ENCODE measurements around the gene SETD2. TPM values are rescaled to one million over a fixed set of nuclear protein-coding genes. Genes with fewer than 3 reads are reported as not detected.
A peak's percentile ranks its signal among the peaks of the same experiment; 100 is the strongest.

SETD2 gene
- polyA plus RNA-seq, 1 experiment, result 30.8 TPM

DNA sequence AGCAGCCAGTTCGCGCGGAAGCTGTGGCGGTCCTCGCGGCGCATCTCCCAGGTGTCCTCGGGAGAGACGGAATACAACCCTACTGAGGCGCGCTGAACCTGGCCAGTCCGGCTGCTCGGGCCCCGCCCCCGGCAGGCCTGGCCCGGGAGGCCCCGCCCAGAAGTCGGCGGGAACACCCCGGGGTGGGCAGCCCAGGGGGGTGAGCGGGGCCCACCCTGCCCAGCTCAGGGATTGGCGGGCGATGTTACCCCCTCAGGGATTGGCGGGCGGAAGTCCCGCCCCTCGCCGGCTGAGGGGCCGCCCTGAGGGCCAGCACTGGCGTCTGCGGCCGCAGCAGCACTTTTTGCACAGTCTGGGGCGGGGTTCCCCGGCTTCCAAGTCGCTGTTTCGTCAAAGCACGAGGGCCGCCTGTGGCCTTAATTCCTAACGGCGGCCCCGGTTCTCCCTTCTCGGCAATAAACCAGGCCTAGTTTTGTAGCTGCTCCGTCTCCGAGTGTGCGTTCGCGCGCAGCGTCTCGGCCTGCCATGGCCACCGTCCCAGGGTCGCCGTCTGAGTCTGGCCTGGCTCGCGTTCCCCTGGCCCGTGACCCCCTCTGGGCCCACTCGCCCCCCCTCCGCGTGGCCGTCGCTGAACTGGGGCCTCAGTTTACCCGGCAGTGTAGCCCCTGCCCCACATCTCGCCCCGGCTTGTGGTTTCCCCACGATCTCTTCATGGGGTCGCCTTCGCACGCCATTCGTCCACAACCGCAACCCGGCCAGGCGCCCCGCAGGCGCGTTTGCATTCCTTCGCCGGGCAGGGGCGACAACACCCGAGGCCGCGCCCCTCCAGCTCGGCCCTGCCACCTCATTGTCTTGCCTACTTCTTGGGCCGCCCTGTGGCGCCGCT is 154.4 kb downstream of the SETD2 start:
- H3K9me3 ChIP-seq (ENCODE audit: control insufficient read depth, insufficient read depth, low read length), result no peaks in the 10 kb centered on the region; the same call in 1 of the 2 replicates
- ChIA-PET CTCF (interaction anchor here (0.6 to 0.8 kb wide), 2 partner anchors 35 to 73 kb away, joined by 3 read pairs; no protein-coding TSS in a partner anchor), POLR2A (interaction anchor here (0.6 to 1.2 kb wide), 8 partner anchors 14 to 294 kb away, joined by 3 to 6 read pairs (median 4); partner anchors contain the start of genes CCDC12 and NBEAL2)
- no peaks in the 10 kb centered on the region for H3K27me3 ChIP-seq (ENCODE audit: control insufficient read depth, insufficient read depth, low read length)
- peak; percentile 80 for DNase-seq (ENCODE audit: low read depth, low spot score)
- H3K27ac ChIP-seq (ENCODE audit: low read depth, low read length), result peak overlapping the region; percentile 73
- peak overlapping the region; percentile 66 for H3K4me3 ChIP-seq (ENCODE audit: low read depth, low read length)
- TF ChIP-seq, protein P1, sequence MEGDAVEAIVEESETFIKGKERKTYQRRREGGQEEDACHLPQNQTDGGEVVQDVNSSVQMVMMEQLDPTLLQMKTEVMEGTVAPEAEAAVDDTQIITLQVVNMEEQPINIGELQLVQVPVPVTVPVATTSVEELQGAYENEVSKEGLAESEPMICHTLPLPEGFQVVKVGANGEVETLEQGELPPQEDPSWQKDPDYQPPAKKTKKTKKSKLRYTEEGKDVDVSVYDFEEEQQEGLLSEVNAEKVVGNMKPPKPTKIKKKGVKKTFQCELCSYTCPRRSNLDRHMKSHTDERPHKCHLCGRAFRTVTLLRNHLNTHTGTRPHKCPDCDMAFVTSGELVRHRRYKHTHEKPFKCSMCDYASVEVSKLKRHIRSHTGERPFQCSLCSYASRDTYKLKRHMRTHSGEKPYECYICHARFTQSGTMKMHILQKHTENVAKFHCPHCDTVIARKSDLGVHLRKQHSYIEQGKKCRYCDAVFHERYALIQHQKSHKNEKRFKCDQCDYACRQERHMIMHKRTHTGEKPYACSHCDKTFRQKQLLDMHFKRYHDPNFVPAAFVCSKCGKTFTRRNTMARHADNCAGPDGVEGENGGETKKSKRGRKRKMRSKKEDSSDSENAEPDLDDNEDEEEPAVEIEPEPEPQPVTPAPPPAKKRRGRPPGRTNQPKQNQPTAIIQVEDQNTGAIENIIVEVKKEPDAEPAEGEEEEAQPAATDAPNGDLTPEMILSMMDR (IDR thresholded peaks at IDR 0.05; ENCODE audit: low read depth, low read length), result no peak

DNA sequence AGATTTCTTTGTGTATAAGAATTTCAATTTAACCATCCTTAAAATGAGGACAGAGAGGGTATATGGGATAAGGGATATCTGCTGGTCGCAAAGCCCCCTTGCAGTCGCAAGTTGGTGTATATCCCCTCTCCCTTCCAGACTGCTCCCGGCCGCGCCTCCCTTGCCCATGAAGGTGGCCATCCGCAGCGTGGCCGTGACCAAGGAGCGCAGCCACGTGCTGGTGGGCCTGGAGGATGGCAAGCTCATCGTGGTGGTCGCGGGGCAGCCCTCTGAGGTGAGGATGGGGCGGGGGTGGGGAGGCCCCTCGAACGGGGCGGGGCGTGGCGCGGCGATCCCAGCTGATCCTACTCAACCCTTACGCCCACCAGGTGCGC is 155.1 kb downstream of the SETD2 start:
- TF ChIP-seq, protein P1 (IDR thresholded peaks at IDR 0.05; ENCODE audit: low read depth, low read length), result no peak
- Histone ChIP-seq H3K27ac (ENCODE audit: low read depth, low read length) (no peak overlapping the region), H3K27me3 (ENCODE audit: control insufficient read depth, insufficient read depth, low read length) (no peaks in the 10 kb centered on the region), H3K4me3 (ENCODE audit: low read depth, low read length) (peak overlapping the region; percentile 66), H3K9me3 (ENCODE audit: control insufficient read depth, insufficient read depth, low read length) (no peaks in the 10 kb centered on the region; the same call in 1 of the 2 replicates)
- DNase-seq (ENCODE audit: low read depth, low spot score), result no peak
- ChIA-PET POLR2A (interaction anchor here (0.6 to 1.2 kb wide), 8 partner anchors 13 to 295 kb away, joined by 3 to 6 read pairs (median 4); partner anchors contain the start of genes CCDC12 and NBEAL2), CTCF (interaction anchor here (0.6 to 0.8 kb wide), 2 partner anchors 34 to 72 kb away, joined by 3 read pairs; no protein-coding TSS in a partner anchor)

DNA sequence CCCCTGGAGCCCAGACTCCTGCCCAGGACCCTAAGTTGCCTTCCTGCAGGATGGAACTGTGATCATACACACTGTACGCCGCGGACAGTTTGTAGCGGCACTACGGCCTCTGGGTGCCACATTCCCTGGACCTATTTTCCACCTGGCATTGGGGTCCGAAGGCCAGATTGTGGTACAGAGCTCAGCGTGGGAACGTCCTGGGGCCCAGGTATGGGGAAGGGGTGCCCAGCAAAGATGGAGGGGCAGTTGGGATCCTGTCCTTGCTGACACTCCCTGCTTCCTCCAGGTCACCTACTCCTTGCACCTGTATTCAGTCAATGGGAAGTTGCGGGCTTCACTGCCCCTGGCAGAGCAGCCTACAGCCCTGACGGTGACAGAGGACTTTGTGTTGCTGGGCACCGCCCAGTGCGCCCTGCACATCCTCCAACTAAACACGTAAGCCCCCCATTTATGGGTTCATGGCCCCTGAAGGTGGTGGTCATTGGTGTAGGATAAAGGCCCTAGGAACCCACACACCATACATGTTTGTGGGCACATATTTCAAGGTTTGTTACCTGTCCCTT is 155.6 kb downstream of the SETD2 start:
- DNase-seq (ENCODE audit: low read depth, low spot score), result no peak
- no peaks in the 10 kb centered on the region for H3K27me3 ChIP-seq (ENCODE audit: control insufficient read depth, insufficient read depth, low read length)
- ChIA-PET CTCF (interaction anchor here (0.6 to 0.8 kb wide), 2 partner anchors 72 to 73 kb away, joined by 3 read pairs; no protein-coding TSS in a partner anchor), POLR2A (no interaction called here)
- H3K9me3 ChIP-seq (ENCODE audit: control insufficient read depth, insufficient read depth, low read length), result no peaks in the 10 kb centered on the region; the same call in 1 of the 2 replicates
- TF ChIP-seq, protein P1 (IDR thresholded peaks at IDR 0.05; ENCODE audit: low read depth, low read length), result no peak
- H3K27ac ChIP-seq (ENCODE audit: low read depth, low read length), result no peak overlapping the region
- H3K4me3 ChIP-seq (ENCODE audit: low read depth, low read length), result no peak overlapping the region

DNA sequence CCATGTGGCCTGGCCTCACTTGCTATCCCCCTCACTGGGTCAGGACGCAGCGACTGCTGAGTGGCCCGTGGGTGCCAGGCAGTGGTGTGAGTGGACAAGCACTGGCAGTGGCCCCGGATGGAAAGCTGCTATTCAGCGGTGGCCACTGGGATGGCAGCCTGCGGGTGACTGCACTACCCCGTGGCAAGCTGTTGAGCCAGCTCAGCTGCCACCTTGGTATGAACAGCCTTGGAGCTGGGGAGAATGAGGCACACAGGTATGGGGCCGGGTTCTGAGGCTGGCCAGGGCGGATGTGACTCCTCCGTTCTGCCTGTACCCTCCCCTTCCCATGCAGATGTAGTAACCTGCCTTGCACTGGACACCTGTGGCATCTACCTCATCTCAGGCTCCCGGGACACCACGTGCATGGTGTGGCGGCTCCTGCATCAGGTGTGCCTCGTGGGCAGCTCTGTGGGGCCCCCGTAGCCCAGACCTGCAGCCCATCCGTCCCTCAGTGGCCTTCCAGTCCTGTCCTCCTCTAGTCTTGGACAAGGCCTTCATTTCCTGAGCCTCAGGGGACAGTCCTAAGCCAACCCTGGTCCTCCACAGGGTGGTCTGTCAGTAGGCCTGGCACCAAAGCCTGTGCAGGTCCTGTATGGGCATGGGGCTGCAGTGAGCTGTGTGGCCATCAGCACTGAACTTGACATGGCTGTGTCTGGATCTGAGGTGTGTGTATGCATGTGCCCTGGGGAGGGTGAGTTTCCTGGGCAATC is 156.3 kb downstream of the SETD2 start:
- POLR2A ChIA-PET, result no interaction called here
- H3K27ac ChIP-seq (ENCODE audit: low read depth, low read length), result no peak overlapping the region
- no peaks in the 10 kb centered on the region; the same call in 1 of the 2 replicates for H3K9me3 ChIP-seq (ENCODE audit: control insufficient read depth, insufficient read depth, low read length)
- TF ChIP-seq, protein P1 (IDR thresholded peaks at IDR 0.05; ENCODE audit: low read depth, low read length), result no peak
- no peaks in the 10 kb centered on the region for H3K27me3 ChIP-seq (ENCODE audit: control insufficient read depth, insufficient read depth, low read length)
- CTCF ChIA-PET, result interaction anchor here (0.6 kb wide), 1 partner anchor 72 kb away, joined by 3 read pairs; no protein-coding TSS in a partner anchor
- no peak overlapping the region for H3K4me3 ChIP-seq (ENCODE audit: low read depth, low read length)
- DNase-seq (ENCODE audit: low read depth, low spot score), result no peak
